Measurements from ENCODE around the gene LRRC7.
"Not testable (repeated sequence)": the region's sequence is repeated elsewhere in the genome, so short reads cannot be mapped to it uniquely, and the experiment has no call there.

Gene LRRC7

DNA sequence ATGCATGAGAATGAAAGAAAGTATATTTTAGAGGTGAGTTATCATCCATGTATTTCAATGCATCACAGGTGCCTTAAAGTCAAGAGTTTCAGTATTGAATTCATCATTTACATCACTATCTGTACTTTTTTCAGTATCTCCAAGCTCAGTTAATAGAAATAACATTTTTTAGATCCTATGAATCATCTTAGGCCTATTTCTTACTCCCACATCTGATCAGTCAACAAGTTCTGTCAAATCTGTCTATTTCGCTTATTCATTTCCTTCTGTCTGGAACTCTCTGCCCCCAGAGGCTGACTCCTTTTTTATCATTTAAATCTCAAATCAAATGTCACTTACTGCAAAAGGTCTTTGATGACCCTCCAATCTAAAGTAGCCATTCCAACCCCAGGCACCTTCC lies 295.2 kb downstream of the LRRC7 start:
- DNase-seq (ENCODE audit: low read depth in 1 of 2, low spot score in 1 of 2) = no peak

DNA sequence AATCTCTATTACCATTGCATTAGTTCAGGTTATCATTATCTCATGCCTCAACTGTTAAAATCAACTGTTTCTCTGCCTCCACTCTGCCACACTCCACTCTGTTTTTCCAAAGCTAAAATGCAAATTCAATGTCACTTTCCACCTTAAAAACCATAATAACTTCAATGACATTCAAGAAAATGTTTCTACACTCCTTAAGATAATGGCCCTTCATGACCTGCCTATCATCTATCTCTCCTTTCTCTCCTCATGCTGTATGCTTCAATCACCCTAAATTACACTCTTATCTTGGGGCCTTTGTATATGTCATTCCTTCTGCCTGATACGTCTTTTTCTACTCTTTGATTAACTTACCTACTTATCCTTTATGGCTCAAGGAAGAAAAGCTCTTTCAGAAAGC lies 296.0 kb downstream of the LRRC7 start:
- DNase-seq (ENCODE audit: low read depth in 1 of 2, low spot score in 1 of 2) = no peak

DNA sequence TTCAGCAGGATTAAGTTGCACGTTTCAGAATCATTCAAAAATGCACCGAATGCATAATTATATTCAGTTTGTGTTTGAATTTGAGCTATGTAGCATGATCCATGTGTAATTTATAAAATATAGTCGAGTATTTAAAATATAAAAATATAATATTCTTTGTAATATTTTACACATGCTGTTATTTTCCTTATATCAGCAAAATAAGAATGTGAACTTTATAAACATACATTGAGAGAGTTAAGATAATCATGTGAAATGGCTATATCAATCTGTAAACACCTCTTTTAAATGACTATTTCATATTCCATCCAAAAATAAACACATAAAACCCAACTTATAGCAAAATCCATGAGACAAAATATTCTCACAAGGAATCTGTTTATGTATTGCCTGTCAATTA lies 303.7 kb downstream of the LRRC7 start:
- DNase-seq (ENCODE audit: low read depth in 1 of 2, low spot score in 1 of 2) = no peak

DNA sequence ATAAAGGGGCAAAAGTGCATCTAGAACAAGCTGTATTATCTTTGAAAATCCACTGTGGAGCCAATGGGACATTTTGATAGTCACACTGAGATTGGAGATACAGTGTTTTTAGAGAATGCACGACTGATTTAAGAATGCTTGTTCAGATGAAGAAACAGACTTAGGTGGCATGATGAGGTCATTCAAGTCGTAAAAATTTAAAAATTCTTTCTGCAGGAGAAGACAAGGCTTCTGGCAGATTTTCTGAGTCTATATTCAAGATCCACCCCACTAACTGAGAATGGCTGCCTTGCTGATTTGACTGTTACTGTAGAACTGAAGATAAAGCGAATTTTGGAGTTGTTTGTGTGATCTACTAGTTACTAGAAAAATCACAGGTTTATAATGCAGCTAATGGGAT lies 310.6 kb downstream of the LRRC7 start:
- DNase-seq (ENCODE audit: low read depth in 1 of 2, low spot score in 1 of 2) = no peak

DNA sequence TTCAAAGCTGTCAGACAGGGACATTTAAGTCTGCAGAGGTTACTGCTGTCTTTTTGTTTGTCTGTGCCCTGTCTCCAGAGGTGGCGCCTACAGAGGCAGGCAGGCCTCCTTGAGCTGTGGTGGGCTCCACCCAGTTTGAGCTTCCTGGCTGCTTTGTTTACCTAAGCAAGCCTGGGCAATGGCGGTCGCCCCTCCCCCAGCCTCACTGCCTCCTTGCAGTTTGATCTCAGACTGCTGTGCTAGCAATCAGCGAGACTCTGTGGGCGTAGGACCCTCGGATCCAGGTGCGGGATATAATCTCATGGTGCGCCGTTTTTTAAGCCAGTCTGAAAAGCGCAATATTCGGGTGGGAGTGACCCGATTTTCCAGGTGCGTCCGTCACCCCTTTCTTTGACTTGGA lies 320.3 kb downstream of the LRRC7 start:
- not testable (repeated sequence) for DNase-seq (ENCODE audit: low read depth in 1 of 2, low spot score in 1 of 2)

DNA sequence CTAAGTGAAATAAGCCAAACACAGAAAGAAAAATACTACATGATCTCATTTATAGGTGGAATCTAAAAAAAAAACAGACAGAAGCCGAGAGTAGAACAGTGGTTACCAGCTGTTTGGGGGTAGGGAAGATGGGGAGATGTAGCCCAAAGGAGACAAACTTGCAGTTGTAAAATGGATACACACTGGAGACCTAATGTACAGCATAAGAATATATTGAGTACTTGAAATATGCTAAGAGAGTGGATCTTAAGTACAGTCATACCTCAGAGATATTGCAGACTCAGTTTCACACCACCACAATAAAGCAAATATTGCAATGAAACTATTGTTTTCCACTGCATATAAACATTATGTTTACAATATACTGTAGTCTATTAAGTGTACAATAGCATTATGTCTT lies 320.9 kb downstream of the LRRC7 start:
- DNase-seq (ENCODE audit: low read depth in 1 of 2, low spot score in 1 of 2) = no peak

DNA sequence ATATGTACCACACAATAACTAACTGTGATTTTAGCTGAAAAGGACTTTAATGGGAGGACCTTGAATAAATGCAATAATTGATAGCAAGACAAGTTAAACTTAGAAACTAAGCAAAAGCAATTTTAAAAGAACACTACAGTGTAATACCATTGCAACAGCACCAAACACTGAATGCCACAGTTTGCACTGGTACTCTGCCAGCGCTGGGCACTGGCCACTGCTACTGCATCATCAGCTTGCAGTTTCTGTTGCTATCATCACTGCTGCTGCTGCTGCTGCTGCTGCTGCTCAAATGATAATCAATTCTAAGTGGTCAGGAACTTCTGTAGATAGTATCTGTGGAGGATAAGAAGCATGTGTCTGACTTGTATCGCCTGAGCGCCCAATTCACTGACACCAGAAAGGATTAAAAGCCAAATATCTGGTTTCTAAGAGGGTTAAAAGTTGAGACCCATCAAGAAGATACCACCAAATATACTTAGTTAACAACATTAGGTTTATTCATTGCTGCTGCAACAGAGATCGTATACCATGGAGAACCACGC lies 330.8 kb downstream of the LRRC7 start:
- no peak for DNase-seq (ENCODE audit: low read depth in 1 of 2, low spot score in 1 of 2)

DNA sequence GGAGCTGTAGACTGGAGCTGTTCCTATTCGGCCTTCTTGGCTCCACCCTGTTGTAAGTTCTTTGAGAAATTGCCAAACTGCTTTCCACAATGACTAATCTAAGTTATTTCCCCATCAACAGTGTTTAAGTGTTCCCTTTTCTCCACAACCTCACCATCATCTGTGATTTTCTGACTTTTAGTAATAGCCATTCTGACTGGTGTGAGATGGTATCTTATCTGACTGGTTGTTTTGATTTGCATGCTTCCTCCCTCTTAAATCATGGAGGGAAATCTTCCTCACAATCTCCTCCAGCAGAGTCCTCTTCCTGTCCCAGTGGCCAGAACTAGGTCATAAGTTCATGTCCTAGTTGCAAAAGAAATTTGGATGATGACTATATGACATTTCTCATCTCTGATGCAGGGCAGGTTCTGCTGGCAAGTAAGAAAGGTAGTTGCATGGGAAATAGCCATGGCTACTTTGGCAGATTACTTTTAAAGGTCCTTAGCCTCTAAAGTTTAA lies 343.6 kb downstream of the LRRC7 start:
- no peak for DNase-seq (ENCODE audit: low read depth in 1 of 2, low spot score in 1 of 2)

DNA sequence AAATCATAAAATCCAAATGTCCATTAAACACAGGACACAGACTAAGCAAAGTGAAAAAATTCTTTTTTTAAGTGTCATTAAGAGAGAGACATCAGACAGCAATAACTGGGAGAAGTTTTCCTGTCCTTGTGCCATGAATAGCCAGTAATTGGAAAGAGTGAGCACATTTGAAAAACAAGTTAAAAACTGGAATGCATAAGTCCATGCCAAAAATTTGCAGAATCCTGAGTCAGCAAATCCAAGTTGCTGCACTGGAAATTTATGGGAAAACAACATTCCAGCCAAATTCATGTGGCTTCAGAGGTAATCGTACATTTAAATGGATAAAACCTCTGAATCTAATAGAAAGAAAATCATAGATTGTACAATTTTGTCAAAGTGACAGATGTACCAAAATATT lies 346.3 kb downstream of the LRRC7 start:
- no peak for DNase-seq (ENCODE audit: low read depth in 1 of 2, low spot score in 1 of 2)

DNA sequence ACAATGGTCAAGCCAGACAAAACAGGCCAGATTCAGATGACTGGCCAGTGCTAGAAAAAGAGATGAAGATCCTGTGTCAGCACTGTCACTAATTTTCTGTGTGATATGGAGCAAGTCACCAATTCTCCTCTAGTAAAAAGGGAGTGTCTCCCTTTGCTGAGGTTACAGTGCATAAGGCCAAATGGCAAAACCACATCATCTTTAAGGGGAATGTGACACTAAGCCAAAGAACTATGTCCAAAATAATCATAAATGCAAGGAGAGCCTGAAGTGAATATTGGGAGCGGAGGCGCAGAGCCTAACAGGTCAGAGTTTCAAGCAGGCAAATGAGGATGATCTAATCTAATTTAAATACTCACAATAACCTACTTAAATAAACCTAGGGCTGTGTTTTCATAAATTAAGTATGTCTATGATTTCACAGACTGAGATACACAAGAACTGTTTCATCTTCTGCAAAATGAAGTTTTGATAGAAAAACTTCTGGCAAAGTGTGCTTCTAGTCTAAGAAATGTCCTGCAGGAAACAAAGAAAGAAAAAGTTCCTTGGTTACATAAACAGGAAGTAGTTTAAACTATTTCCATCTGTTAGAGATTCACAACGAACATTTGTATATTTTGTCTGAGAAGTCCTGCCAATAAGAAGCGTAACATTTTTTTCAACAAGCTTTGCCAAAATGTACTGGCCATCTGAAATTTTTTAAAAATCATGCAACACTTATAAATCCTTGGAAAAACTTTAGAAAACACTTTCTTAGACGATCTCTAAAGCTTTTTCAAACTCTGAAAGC lies 347.4 kb downstream of the LRRC7 start:
- no peak for DNase-seq (ENCODE audit: low read depth in 1 of 2, low spot score in 1 of 2)

DNA sequence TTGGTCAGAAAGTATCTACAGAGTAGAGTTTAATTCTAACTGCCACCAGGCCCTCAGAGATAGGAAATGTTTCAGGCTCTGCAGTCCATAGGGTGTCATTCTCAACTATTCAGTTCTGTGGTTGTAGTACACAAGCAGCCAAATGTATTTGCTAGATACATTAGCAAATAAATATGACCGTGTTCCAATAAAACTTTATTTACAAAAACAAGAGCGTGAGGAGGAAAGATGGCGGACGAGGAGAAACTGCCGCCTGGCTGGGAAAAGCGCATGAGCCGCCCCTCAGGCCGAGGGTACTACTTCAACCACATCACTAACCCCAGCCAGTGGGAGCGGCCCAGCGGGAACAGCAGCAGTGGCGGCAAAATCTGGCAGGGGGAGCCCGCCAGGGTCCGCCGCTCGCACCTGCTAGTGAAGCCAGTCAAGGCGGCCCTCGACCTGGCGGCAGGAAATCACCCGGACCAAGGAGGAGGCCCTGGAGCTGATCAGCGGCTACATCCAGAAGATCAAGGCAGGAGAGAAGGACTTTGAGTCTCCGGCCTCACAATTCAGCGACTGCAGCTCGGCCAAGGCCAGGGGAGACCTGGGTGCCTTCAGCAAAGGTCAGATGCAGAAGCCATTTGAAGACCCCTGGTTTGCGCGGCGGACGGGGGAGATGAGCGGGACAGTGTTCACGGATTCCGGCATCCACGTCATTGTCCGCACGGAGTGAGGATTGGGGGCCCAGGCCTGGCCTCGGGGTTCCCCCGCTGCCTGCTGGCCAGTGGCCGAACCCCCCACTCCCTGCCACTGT lies 351.6 kb downstream of the LRRC7 start:
- no peak for DNase-seq (ENCODE audit: low read depth in 1 of 2, low spot score in 1 of 2)

DNA sequence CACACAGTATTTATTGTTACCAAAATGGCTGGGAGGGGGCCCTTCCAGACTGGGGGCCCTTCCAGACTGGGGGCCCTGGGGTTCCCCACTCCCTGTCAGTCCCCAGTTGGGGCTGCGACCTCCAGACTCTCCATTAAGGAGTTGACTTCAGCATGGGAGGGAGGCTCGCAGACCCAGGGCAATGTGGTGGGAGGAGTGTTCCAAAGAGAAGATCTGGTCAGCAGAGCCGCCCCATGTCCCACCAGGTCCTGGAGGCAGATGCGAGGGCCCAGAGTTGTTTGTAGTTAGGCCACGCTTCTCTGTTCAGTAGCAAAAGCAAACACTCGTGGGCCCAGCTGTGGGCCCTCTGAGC lies 352.2 kb downstream of the LRRC7 start:
- DNase-seq (ENCODE audit: low read depth in 1 of 2, low spot score in 1 of 2) = no peak

DNA sequence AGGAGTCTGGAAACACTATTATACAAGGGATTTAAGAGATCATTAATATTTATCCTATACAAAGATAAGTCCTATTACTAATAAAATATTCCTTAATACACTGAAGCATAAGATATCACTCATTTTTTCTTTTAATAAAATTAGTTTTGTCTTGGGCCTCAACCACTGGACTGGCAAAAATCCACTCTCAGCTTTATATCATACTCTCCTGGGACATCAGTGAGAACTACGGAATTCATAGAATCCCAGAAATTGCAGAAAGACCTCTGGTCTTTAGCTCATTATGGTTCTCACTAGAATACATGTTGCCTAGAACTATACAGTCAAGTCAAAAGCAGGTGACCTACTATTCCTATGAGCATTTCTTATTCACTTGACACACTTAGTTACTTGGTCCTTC lies 352.7 kb downstream of the LRRC7 start:
- DNase-seq (ENCODE audit: low read depth in 1 of 2, low spot score in 1 of 2) = no peak

DNA sequence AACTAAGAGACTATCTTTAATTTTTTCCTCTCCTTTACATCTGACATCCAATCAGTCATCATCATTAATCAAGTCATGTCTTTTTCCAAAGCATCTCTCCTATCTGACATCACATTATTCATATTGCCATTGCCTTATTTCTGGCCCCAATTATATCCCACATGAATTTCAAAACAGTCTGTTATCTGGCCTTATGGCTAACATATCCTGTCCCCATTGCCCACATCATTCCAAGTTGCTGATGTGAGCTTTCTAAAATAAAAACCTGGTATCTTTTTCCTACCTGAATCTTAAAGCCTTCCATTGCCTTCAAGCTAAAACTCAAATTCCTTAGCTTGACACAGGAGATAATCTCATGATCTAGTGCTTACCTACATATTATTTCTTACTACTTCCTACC lies 353.8 kb downstream of the LRRC7 start:
- no peak for DNase-seq (ENCODE audit: low read depth in 1 of 2, low spot score in 1 of 2)

DNA sequence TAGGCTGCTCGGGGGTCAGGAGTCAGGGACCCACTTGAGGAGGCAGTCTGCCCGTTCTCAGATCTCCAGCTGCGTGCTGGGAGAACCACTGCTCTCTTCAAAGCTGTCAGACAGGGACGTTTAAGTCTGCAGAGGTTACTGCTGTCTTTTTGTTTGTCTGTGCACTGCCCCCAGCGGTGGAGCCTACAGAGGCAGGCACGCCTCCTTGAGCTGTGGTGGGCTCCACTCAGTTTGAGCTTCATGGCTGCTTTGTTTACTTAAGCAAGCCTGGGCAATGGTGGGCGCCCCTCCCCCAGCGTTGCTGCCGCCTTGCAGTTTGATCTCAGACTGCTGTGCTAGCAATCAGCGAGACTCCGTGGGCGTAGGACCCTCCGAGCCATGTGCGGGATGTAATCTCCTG lies 360.5 kb downstream of the LRRC7 start:
- DNase-seq (ENCODE audit: low read depth in 1 of 2, low spot score in 1 of 2) = not testable (repeated sequence)

DNA sequence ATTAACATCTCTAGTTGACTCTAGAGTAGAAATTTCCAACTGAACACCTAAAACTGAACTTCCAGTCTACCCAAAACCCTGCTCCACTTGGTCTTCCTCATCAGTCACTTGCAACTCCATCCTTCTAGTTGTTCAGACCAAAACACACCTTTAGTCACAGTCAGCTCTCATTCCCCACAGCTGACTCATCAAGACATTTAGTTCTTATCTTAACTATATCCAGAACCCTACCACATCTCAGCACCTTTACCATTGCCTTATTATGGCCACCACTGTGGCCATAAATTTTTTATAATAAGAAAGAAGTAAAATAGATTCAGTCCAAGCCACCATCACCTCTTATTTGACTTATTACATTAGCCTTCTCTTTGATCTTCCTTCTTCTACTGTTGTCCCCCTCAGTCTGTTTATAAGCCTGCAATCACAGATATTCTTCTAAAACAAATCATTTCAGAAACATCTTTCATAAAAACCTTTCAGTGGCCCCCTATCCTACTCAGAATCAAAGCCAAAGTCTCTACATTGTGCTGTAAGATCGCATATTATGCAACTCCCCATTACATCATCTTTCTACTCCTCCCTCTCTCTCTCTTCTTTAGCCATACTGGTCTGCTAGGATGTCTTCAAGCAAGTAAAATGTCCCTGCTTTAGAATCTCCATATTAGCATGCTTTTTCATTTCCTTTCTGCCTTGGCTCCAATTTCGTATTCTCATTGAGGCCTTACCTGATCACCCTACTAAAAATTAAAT lies 361.8 kb downstream of the LRRC7 start:
- no peak for DNase-seq (ENCODE audit: low read depth in 1 of 2, low spot score in 1 of 2)

DNA sequence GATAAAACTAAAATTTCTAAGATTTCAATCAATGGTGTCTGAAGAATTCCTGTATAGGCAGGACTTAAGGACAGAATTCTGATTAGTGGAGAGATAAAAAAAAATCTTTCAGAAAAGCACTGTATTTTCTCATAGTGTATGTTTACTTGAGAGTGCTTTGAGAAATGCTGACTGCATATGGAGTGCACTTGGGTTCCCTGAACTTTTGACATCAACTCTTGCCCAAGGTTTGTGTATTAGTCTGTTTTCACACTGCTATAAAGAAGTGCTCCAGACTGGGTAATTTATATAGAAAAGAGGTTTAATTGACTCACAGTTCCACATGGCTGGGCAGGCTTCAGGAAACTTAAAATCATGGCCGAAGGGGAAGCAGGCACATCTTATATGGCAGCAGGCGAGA lies 362.7 kb downstream of the LRRC7 start:
- DNase-seq (ENCODE audit: low read depth in 1 of 2, low spot score in 1 of 2) = no peak

DNA sequence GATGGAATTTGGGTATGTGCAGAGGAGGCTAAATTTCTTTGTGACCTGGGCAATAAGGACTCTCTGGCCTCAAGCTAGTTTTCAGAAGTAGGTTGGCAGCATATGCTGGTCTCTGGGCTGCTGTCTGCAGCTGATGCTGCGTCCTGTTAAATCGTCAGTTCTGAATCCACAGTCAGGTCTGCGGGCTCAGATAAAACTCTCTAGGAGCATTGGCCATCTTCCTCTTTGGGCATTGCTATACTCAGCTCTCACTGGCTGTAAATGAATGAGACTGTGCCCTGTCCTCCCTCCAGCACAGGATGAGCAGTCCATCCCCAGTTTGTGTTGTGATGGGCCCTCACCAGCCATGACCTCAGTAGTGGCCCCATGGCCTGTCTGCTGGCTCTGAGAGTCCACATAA lies 365.0 kb downstream of the LRRC7 start:
- DNase-seq (ENCODE audit: low read depth in 1 of 2, low spot score in 1 of 2) = no peak

DNA sequence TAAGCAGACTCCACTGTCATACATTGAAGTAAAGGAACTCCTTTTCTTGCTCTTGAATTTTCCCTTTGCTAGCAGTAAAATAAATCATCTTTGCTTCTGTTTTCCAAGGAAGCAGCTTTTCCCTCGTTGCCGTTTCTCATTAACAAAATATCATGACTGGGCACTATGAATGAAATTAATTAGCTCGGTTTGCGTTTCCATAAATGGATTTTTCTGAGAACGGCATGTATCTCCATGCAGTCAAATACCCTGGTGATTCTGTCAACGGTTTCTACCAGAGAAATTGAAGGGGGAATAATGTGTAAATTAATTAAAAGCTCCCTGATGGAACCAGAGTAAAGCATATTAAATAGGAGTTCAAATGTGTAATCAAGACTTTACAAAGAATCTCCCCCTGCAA lies 372.5 kb downstream of the LRRC7 start:
- no peak for DNase-seq (ENCODE audit: low read depth in 1 of 2, low spot score in 1 of 2)

DNA sequence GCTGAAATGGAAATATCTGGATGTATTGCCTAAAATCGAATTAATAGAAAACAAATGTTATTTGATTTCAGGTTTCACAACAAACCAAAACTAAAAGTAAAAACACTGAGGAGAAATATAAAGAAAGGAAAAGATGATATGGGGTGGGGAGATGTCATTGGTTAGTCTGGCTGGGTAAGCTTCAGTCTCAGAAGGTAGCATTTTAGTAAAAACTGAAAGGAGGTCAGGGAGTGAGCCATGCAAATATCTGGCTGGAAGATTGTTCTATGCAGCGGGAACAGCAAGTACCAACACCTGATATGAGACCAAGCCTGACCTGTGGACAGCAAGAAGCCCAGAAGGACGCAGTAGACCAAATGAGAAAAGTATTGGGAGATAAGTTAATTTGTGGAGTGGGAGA lies 373.1 kb downstream of the LRRC7 start:
- no peak for DNase-seq (ENCODE audit: low read depth in 1 of 2, low spot score in 1 of 2)

DNA sequence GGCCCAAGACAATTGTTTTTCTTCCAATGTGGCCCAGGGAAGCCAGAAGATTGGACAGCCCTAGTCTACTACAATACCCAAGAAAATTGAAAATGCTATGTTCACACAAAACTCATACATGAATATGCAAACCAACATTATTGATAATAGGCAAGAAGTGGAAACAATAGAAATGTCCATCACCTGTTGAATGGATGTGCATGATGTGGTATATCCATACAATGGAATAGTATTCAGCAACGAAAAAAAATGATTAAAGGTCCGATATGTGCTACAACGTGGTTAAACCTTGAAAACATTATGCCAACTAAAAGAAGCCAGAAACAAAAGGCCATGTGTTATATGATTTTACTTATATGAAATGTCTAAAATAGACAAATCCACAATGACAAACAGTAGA lies 375.3 kb downstream of the LRRC7 start:
- no peak for DNase-seq (ENCODE audit: low read depth in 1 of 2, low spot score in 1 of 2)

DNA sequence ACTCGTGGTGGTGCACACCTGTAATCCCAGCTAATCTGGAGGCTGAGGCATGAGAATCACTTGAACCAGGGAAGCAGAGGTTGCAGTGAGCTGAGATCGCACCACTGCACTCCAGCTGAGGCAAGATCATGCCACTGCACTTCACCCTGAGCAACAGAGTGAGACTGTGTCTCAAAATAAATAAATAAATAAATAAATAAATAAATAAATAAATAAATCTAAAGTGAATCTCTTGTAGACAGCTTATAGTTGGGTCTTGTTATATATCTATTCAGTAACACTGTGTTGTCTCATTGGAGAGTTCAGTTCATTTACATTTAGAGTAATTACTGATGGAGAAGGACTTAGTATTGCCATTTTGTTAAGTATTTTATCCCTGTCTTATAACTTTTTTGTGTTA lies 379.2 kb downstream of the LRRC7 start:
- no peak for DNase-seq (ENCODE audit: low read depth in 1 of 2, low spot score in 1 of 2)
